ENCODE results near the gene IL17REL. TPM values are rescaled to one million over a fixed set of nuclear protein-coding genes. Genes with fewer than 3 reads are reported as not detected.

The IL17REL gene
- total RNA-seq, 1 donor from 2014 or later = not detected

Small RNA genes lying within 50 kb of the gene (microRNA-seq; reads per million reads assigned to microRNA genes)
- gene MIR6821 (ENCODE audit: borderline number of aligned reads) = not detected

Other genes starting within 250 kb of the IL17REL start
- gene BRD1, start 184.9 kb downstream of the IL17REL start, total RNA-seq = 18.7 TPM
- 4.6 TPM for gene ZBED4, start 158.9 kb downstream of the IL17REL start, total RNA-seq
- gene ALG12, start 94.3 kb downstream of the IL17REL start, total RNA-seq = 16.2 TPM
- gene CRELD2, start 94.1 kb downstream of the IL17REL start, total RNA-seq = 27.4 TPM
- 65.1 TPM for gene PIM3, start 52.0 kb downstream of the IL17REL start, total RNA-seq
- gene TTLL8, start 45.5 kb upstream of the IL17REL start, total RNA-seq = not detected
- 0.10 TPM for gene MLC1, start 72.7 kb upstream of the IL17REL start, total RNA-seq
- 0.22 TPM for gene MOV10L1, start 77.2 kb upstream of the IL17REL start, total RNA-seq
- gene PANX2, start 158.0 kb upstream of the IL17REL start, total RNA-seq = 0.40 TPM
- gene TRABD, start 173.1 kb upstream of the IL17REL start, total RNA-seq = 23.8 TPM
- 14.5 TPM for gene SELENOO, start 188.2 kb upstream of the IL17REL start, total RNA-seq
- gene TUBGCP6, start 232.3 kb upstream of the IL17REL start, total RNA-seq = 18.4 TPM
- 12.7 TPM for gene HDAC10, start 238.5 kb upstream of the IL17REL start, total RNA-seq
- 15.8 TPM for gene MAPK12, start 248.9 kb upstream of the IL17REL start, total RNA-seq